ENCODE results near the gene OR10R2.

DNA sequence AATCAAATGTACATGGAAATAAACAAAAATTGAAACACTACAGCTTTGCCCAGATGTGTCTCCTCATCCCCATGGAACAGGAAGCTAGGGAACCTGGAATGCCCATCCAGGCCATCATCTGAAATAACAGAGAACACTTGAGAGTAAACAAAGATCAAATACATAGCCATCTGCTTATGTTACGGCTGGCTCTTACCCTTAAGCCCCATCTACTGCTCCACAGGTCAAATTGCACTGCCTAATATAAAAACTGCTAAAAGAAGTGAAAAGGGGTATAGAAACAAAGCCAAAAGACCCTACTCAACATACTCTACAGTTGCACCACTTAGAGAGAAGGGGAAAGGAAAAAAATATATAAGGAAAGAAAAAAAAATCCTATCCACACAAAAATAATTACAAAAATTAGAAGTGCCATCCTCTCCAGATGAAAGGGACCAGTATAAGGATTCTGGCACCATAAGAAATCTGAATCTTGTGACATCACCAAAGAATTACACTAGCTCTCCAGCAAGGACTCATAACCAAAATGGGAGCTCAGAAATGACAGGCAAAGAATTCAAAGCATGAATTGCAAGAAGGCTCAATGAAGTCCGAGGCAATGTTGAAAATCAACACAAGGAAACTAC, 55.3 kb downstream of the OR10R2 start:
- TF ChIP-seq CREB5 (CRISPR knock-in tag; IDR thresholded peaks at IDR 0.05; ENCODE audit: low read depth) (no peak), ZFP3 (CRISPR knock-in tag; IDR thresholded peaks at IDR 0.05) (no peak), PATZ1 (CRISPR knock-in tag; IDR thresholded peaks at IDR 0.05; ENCODE audit: borderline replicate concordance) (no peak), GLIS3 (CRISPR knock-in tag; IDR thresholded peaks at IDR 0.05) (no peak), TOX (CRISPR knock-in tag; IDR thresholded peaks at IDR 0.05; ENCODE audit: borderline replicate concordance) (no peak), ZFP30 (CRISPR knock-in tag; IDR thresholded peaks at IDR 0.05) (no peak), ISL1 (CRISPR knock-in tag; IDR thresholded peaks at IDR 0.05) (no peak), SNAI2 (CRISPR knock-in tag; IDR thresholded peaks at IDR 0.05) (no peak), CSRNP3 (CRISPR knock-in tag; IDR thresholded peaks at IDR 0.05) (no peak)

Data from SK-N-SH treated with all-trans-retinoic acid at 6 μM for 48 hours (cell line).